ENCODE data around the gene TXNL4A.

DNA sequence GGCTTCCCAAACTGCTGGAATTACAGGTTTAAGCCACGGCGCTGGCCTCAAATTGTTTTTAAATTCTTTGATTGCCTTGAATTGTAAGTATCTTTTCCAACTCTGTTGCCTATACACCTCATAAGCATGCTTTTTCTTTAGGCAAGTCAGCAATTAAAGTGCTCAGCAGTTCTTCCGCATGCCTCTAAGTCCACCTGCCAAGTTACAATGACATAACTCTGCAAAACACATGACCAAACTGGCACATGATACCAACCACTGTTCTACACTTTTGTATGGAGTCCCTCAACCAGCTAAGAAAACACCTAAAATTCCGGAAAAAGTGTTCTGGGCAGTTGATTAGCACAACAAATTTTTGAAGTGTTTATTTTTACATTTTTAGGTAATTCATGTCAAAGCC is 5.1 kb downstream of the TXNL4A start:
- TF ChIP-seq CTCF (IDR thresholded peaks at IDR 0.05; ENCODE audit: low read depth, low read length, poor library complexity, severe bottlenecking) (no peak), EZH2phosphoT487 (IDR thresholded peaks at IDR 0.05; ENCODE audit: borderline replicate concordance, low read length) (no peak)
